GM12872 (cell line): ENCODE measurements around the gene C16orf46.
A peak's percentile ranks its signal among the peaks of the same experiment; 100 is the strongest.

ENCODE experiments used
- CTCF ChIP-seq: IDR thresholded peaks from 3 replicates; pipeline ENCODE4 v1.5.1; 2011; ENCODE audit warnings: low read depth, mild to moderate bottlenecking, low read length, moderate library complexity; ENCODE audit not compliant: insufficient read depth

C16orf46 gene

GRCh38 chr16:81035398-81035974 is 41.6 kb downstream of the C16orf46 start, which contains the start of gene ATMIN:
Gene ATMIN (plus strand): TSS chr16:81035842. CDS start chr16:81035871, 29 bp downstream.
- TF ChIP-seq CTCF = peak; percentile 94

GRCh38 chr16:81029930-81030604 is 47.0 kb downstream of the C16orf46 start:
- TF ChIP-seq CTCF = no peak

GRCh38 chr16:81026429-81026828 is 50.6 kb downstream of the C16orf46 start:
- no peak for TF ChIP-seq CTCF

- no peak for TF ChIP-seq CTCF
Measured at GRCh38 chr16:81018496-81018895, 58.5 kb downstream of the C16orf46 start.

GRCh38 chr16:81014672-81015071 is 62.4 kb downstream of the C16orf46 start:
- TF ChIP-seq CTCF = no peak

GRCh38 chr16:81012974-81013373 is 64.1 kb downstream of the C16orf46 start:
- TF ChIP-seq CTCF = no peak
